Globus pallidus (tissue), 1 donor: ENCODE results near the gene GRHPR.

ENCODE experiments used
- DNase-seq: peaks from one replicate; pipeline ENCODE4 v3.0.0-alpha.2; 2015; ENCODE audit warnings: low spot score

GRHPR gene

GRCh38 chr9:37480759-37481158 lies 58.3 kb downstream of the GRHPR start:
- no peak for DNase-seq

GRCh38 chr9:37485389-37486255 lies 63.1 kb downstream of the GRHPR start, which contains the start of gene POLR1E:
Gene POLR1E (plus strand): TSS chr9:37485948. CDS start chr9:37486048, 100 bp downstream.
- peak; percentile 87 for DNase-seq

- no peak for DNase-seq
Observed at GRCh38 chr9:37486256-37486615, 63.7 kb downstream of the GRHPR start.
